ENCODE measurements around the gene TGFBR2.

Gene TGFBR2

GRCh38 chr3:30723211-30723610 is 116.8 kb downstream of the TGFBR2 start:
- DNase-seq = no peak

- DNase-seq = no peak
Observed at GRCh38 chr3:30724863-30725262, 118.5 kb downstream of the TGFBR2 start.

GRCh38 chr3:30728143-30728542 is 121.7 kb downstream of the TGFBR2 start:
- DNase-seq = no peak

DNA sequence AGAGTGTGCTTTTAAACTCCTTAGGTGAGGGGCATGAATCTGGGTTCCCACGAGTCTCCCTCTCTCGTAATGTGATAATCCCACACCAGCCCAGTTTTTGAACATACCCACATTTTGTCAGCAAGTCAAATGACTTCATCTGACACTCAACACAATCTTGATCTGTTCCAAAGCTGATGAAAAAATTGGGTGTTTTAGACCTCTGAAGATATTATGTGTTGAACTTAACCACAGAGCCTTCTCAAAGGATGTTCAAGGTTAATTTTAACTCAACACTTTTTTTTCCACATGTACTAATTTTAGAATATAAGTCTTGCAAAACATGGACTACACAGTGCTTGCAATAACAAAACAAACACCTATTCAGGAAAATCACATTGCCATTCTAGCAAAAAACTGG is 123.1 kb downstream of the TGFBR2 start:
- DNase-seq = no peak

DNA sequence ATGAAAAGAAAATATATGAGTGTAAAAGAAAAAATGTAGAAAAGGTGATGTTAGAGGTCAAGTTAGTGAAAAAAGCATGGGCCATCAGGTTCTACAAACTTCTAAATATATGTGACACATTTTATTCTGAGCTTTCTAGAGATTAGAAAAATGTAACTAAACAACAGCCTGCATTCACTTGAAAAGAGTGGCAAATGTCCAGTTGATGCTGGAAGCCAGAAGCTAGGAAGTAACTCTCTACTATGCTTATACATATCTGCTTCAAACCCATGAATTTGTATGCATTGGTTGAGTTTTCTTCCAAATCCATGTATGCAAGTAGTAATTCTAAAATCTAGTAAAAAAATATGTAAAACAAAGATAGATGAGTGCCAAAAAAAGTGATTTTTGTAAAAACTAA is 123.5 kb downstream of the TGFBR2 start:
- no peak for DNase-seq

GRCh38 chr3:30730967-30731366 is 124.6 kb downstream of the TGFBR2 start:
- DNase-seq = no peak

DNA sequence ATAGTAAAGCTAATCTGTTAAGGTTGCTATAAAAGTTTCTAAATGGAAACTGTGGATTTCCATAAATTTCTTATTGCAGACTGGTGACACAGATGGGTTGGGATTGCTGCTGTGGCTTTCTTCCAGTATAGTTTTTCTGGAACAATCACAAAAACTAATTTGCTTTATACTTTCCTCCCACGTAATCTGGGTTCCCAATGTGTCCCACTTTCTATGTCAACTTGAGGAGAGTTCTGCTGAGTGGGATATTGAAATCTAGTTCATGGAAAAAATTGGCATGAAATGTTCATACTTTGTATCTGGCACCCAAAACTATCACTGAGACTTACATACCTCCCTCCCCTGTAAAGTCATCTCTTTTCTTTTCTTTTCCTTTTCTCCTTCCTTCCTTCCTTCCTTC is 126.8 kb downstream of the TGFBR2 start:
- no peak for DNase-seq

- DNase-seq = no peak
Observed at GRCh38 chr3:30733696-30734095, 127.3 kb downstream of the TGFBR2 start.

DNA sequence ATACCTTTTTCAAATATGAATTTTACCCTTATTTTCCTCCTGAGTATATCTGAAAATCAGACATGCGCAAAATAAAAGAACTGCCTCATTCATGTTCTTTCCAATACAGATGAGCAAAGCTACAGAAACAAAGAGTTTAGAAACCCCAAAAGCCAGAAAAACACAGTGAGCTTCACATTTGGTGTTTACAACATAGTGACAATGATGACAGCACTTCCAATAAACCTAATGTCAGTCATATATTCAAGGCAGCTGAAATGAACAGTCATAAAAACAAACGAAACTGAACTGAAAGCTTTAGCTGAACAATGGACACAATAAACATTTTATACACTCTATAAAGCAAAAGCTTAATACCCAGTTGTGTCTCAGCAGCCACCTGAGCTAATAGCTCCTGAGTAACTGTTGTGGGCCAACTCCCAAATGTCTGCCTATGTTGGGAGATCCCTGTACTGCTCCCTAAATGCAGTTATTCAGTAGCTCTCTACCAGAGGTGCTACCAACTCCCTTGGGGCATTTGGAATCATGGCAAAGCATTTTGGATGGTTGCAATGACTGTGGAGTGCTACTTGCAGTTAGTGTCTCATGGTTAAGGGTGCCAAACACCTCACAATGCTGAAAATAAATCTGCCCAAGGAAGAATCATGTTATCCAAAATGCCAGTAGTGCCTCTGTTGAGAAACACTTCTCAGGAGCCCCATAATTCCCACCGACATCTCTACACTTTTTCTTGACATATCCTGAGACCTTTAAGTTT is 131.5 kb downstream of the TGFBR2 start:
- DNase-seq = no peak

DNA sequence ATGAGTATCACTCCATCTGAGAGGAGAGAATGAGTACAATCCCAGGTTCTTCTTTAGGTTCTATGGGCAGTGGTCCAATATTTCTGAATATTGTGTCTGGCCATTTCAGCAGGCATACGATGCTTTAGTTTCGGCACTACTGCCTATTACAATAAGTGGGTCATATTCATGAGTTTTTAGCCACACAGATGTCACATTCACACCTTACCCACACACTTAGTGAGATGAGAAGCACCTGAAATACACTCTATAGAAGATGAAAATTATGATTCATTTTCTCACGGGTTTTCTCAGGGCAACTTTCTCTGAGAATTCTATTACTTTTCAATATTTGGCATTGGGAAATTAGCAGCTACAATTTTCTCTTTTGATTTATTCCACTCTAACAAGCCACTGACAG is 132.2 kb downstream of the TGFBR2 start:
- no peak for DNase-seq

- no peak for DNase-seq
Observed at GRCh38 chr3:30741889-30742288, 135.5 kb downstream of the TGFBR2 start.

- no peak for DNase-seq
Observed at GRCh38 chr3:30742796-30743619, 136.6 kb downstream of the TGFBR2 start.

Measured in activated CD8-positive, alpha-beta memory T cell treated with anti-CD3 and anti-CD28 coated beads for 24 hours (primary cell).